ENCODE results near the gene RNF128. TPM values are rescaled to one million over a fixed set of nuclear protein-coding genes. Genes with fewer than 3 reads are reported as not detected.

The RNF128 gene
- polyA plus RNA-seq, 2 donors = 2.6 to 3.3 TPM

Other genes with a start within 250 kb of the RNF128 start
- 1 to 10 TPM; 1.1 to 2.0 TPM for gene RADX, start 114.7 kb upstream of the RNF128 start, polyA plus RNA-seq
- gene TBC1D8B, start 76.0 kb downstream of the RNF128 start, polyA plus RNA-seq = 1 to 10 TPM in 1 of 2 donors, under 1 TPM in 1; 0.93 to 1.6 TPM
- gene RIPPLY1, start 176.6 kb downstream of the RNF128 start, polyA plus RNA-seq = not detected
- gene CLDN2, start 193.7 kb downstream of the RNF128 start, polyA plus RNA-seq = not detected